ENCODE measurements around the gene TTPAL. TPM values are rescaled to one million over a fixed set of nuclear protein-coding genes. Genes with fewer than 3 reads are reported as not detected.

TTPAL gene
- total RNA-seq, 1 experiment from 2014 or later, result 21.1 TPM

- H3K27ac Mint-ChIP-seq, result no peak overlapping the region; a peak in 1 of 7 replicates
- no peaks in the 10 kb centered on the region for H3K4me1 ChIP-seq (ENCODE audit: insufficient read depth, low read length)
These were observed 29.6 kb upstream of the TTPAL start for GRCh38 chr20:44445742-44446710.

More at GRCh38 chr20:44445742-44446710, 29.6 kb upstream of the TTPAL start:
- Histone ChIP-seq H3K18ac (ENCODE audit: insufficient read length, low read depth, low read length) (no peak overlapping the region), H3K14ac (ENCODE audit: insufficient read depth, low read length) (no peak overlapping the region), H3K56ac (ENCODE audit: insufficient read length, low read depth, low read length) (no peak overlapping the region), H2AFZ (ENCODE audit: low read length) (no peak overlapping the region), H4K91ac (ENCODE audit: insufficient read length, low read depth, low read length) (no peak overlapping the region), H3T11ph (ENCODE audit: low read length) (no peak overlapping the region), H3K9ac (ENCODE audit: extremely low read depth, insufficient read length, low read length) (no peak overlapping the region), H2BK5ac (ENCODE audit: insufficient read length, low read length) (no peak overlapping the region), H4K20me1 (ENCODE audit: control insufficient read depth, insufficient read depth, insufficient read length) (no peaks in the 10 kb centered on the region), H2BK15ac (ENCODE audit: low read depth, low read length) (no peak overlapping the region), H3K23me2 (ENCODE audit: insufficient read length, low read depth, low read length, poor library complexity, severe bottlenecking) (no peaks in the 10 kb centered on the region), H2AK5ac (ENCODE audit: insufficient read length, low read length) (no peak overlapping the region), H3K27ac (ENCODE audit: insufficient read length, low read depth, low read length) (no peak overlapping the region), H3K9me3 (ENCODE audit: control insufficient read depth, low read depth, low read length) (no peaks in the 10 kb centered on the region), H2BK120ac (ENCODE audit: low read depth, low read length, poor library complexity, severe bottlenecking) (no peak overlapping the region), H3K4ac (ENCODE audit: low read depth, low read length) (no peak overlapping the region), H4K5ac (ENCODE audit: insufficient read length, low read depth, low read length) (no peak overlapping the region), H3K27me3 (ENCODE audit: insufficient read depth, low read length) (no peaks in the 10 kb centered on the region), H2BK20ac (ENCODE audit: low read depth, low read length, poor library complexity, severe bottlenecking) (no peak overlapping the region), H3K79me1 (ENCODE audit: insufficient read depth, low read depth, low read length, poor library complexity, severe bottlenecking) (no peaks in the 10 kb centered on the region), H3K23ac (ENCODE audit: insufficient read length, low read depth, low read length) (no peak overlapping the region), H4K8ac (replicated peaks; ENCODE audit: insufficient read length, low read depth, low read length) (no peak overlapping the region), H2BK12ac (ENCODE audit: insufficient read length, low read depth, low read length) (no peak overlapping the region), H3K79me2 (ENCODE audit: insufficient read depth, low read length) (no peaks in the 10 kb centered on the region), H3K4me2 (ENCODE audit: insufficient read depth, insufficient read length, low read length) (no peak overlapping the region)
- no peak for TF ChIP-seq CTCF (conservative IDR thresholded peaks at IDR 0.05)
- no CpG with 5 or more reads among the region's 6 CpGs for WGBS (ENCODE audit: extremely low coverage, insufficient read length, low lambda C conversion rate)
- H3K36me3 Mint-ChIP-seq (ENCODE audit: insufficient read depth in 1 of 3, low read depth in 3 of 3), result no peaks in the 10 kb centered on the region
- H3K9me3 Mint-ChIP-seq, result no peaks in the 10 kb centered on the region
- peaks cover 0 to 3% of the 10 kb centered on the region in 2 experiments; a peak in 2 of 4 replicates for H3K4me1 Mint-ChIP-seq
- H3K27me3 Mint-ChIP-seq (ENCODE audit: low read depth), result peaks cover 7% of the 10 kb centered on the region
- H3K4me3 Mint-ChIP-seq, result no peak overlapping the region
- DNase-seq, result no peak

All from H9 (cell line).